MM.1S (cell line): ENCODE measurements around the gene RTN4RL1.

Source experiments
- EZH2 ChIP-seq: fragments of 300-600 bp; sonication (generic); optimal IDR thresholded peaks from 2 replicates; pipeline ENCODE3; 2017; ENCODE audit warnings: low read depth, mild to moderate bottlenecking, antibody characterized with exemption, low read length, mixed read lengths
- TF ChIP-seq, protein P1 (sequence below): fragments of 300-600 bp; sonication (generic); IDR thresholded peaks from 2 replicates; pipeline ENCODE4 v1.5.1; 2016; ENCODE audit warnings: antibody characterized with exemption, low read length, mixed read lengths

DNA sequence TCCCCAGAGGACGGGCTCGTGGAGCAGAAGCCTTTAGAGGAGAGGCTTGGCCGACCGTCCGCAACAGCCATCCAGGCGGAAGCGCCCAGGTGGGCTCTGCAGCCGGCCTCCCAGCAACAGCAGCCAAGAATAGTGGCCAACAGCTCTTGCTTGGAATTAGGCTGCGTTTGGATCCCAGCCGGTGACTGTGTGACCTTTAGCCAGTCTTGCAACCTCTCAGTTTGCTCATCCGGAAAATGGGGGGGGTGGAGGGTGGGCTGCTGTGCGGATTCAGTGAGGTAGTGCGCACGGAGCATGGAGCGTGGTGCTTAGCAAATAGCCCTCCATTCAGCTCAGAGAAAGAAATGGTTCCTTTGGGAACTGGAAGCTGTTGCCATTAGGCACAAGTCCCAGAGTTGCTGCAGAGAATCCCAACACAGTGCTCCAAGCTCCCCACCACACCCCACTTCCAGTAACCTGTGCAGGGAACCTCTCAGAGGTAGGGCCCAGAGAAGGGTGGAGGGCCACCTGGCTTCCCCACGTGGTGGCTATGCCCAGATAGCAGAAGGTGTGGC, 46.7 kb downstream of the RTN4RL1 start:
- no peak for TF ChIP-seq EZH2
- TF ChIP-seq, protein P1, sequence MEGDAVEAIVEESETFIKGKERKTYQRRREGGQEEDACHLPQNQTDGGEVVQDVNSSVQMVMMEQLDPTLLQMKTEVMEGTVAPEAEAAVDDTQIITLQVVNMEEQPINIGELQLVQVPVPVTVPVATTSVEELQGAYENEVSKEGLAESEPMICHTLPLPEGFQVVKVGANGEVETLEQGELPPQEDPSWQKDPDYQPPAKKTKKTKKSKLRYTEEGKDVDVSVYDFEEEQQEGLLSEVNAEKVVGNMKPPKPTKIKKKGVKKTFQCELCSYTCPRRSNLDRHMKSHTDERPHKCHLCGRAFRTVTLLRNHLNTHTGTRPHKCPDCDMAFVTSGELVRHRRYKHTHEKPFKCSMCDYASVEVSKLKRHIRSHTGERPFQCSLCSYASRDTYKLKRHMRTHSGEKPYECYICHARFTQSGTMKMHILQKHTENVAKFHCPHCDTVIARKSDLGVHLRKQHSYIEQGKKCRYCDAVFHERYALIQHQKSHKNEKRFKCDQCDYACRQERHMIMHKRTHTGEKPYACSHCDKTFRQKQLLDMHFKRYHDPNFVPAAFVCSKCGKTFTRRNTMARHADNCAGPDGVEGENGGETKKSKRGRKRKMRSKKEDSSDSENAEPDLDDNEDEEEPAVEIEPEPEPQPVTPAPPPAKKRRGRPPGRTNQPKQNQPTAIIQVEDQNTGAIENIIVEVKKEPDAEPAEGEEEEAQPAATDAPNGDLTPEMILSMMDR: no peak
